HCT116 (cell line): ENCODE data around the gene TEN1. TPM values are rescaled to one million over a fixed set of nuclear protein-coding genes. Genes with fewer than 3 reads are reported as not detected.

Experiments used
- ATAC-seq: fragments of 200-7000 bp; cut with Tn5 transposase; 2 replicates; pipeline ENCODE4 v1.9.1; 2020; ENCODE audit warnings: mild to moderate bottlenecking, moderate library complexity
- BruUV-seq: library from RNA; stranded (reverse); fragments of 400-500 nt; replicated peaks from 2 replicates; lab custom pipeline; 2021; lab: Mats Ljungman, UMichigan
- CTCF ChIA-PET: fragments of 300-600 bp; sonication (Branson Sonifier 250); formaldehyde crosslinking; loops from one replicate; lab custom pipeline; 2021; ENCODE audit warnings: antibody characterized with exemption; lab: Charles Lee
- POLR2A ChIA-PET: fragments of 300-600, 350-600 bp; sonication (Branson Sonifier 250); formaldehyde crosslinking; loops from one replicate; lab custom pipeline; 2021; ENCODE audit warnings: antibody characterized with exemption; lab: Charles Lee
- RAD21 ChIA-PET, 2 experiments: fragments of 300-600 bp; sonication (Branson Sonifier 250); formaldehyde crosslinking; loops; one replicate each; lab custom pipeline; 2023; ENCODE audit warnings: low total read pairs in 2 of 2; ENCODE audit not compliant: uncharacterized antibody in 2 of 2, unreplicated experiment in 2 of 2, low non-redundant PET in 1 of 2; lab: Charles Lee
- DNase-seq: peaks from one replicate; pipeline ENCODE4 v3.0.0-alpha.2; 2010; ENCODE audit warnings: low read depth, low spot score
- H2AFZ ChIP-seq: fragments of 200-600 bp; shearing (Covaris generic), sonication (generic); 2 replicates; pipeline ENCODE4 v1.6.1; 2017; ENCODE audit warnings: low read depth, mixed run types, mixed read lengths, antibody characterized with exemption, low read length; ENCODE audit not compliant: poor library complexity, severe bottlenecking
- H3K27ac ChIP-seq: 2 replicates; pipeline ENCODE4 v1.5.1; 2012; ENCODE audit warnings: low read depth, low read length
- H3K27me3 ChIP-seq: fragments of 200-600 bp; sonication (generic); 2 replicates; pipeline ENCODE4 v1.6.1; 2016; ENCODE audit warnings: mixed run types, low read length, mixed read lengths; ENCODE audit not compliant: insufficient read depth
- H3K36me3 ChIP-seq, 2 experiments: fragments of 200-500 bp in 1 of 2; fragments of 200-600 bp in 1 of 2; sonication (Bioruptor generic) in 1 of 2; sonication (generic) in 1 of 2; 2 replicates each; pipeline versions ENCODE4 v1.5.1 to v1.6.1; 2014 to 2016; ENCODE audit warnings: low read length in 2 of 2, inconsistent platforms in 1 of 2, mixed read lengths in 1 of 2, mixed run types in 1 of 2; ENCODE audit not compliant: insufficient read depth in 2 of 2, control insufficient read depth in 1 of 2
- H3K4me1 ChIP-seq, 2 experiments: fragments of 200-600 bp in 1 of 2; sonication (generic) in 1 of 2; 2 replicates each; pipeline versions ENCODE4 v1.5.1 to v1.6.1; 2012 to 2017; ENCODE audit warnings: low read length in 2 of 2, inconsistent platforms in 1 of 2, mild to moderate bottlenecking in 1 of 2, mixed read lengths in 1 of 2, mixed run types in 1 of 2, moderate library complexity in 1 of 2; ENCODE audit not compliant: insufficient read depth in 2 of 2, control insufficient read depth in 1 of 2
- H3K4me2 ChIP-seq: fragments of 200-600 bp; sonication (generic); 2 replicates; pipeline ENCODE4 v1.6.1; 2017; ENCODE audit warnings: mixed run types, low read length, mixed read lengths
- H3K4me3 ChIP-seq, 2 experiments: fragments of 200-600 bp in 1 of 2; sonication (generic) in 1 of 2; replicated peaks in 1 of 2; 2 replicates each; pipeline ENCODE4 v1.5.1; 2011 to 2016; ENCODE audit warnings: low read length in 2 of 2, control low read depth in 1 of 2, low read depth in 1 of 2, mild to moderate bottlenecking in 1 of 2, mixed read lengths in 1 of 2, mixed run types in 1 of 2
- H3K79me2 ChIP-seq: fragments of 200-600 bp; sonication (generic); 2 replicates; pipeline ENCODE4 v1.6.1; 2017; ENCODE audit warnings: mild to moderate bottlenecking, mixed run types, low read length, moderate library complexity, mixed read lengths; ENCODE audit not compliant: insufficient read depth
- H3K9ac ChIP-seq: fragments of 200-600 bp; sonication (generic); 2 replicates; pipeline ENCODE4 v1.6.1; 2016; ENCODE audit warnings: low read length, mixed read lengths
- H3K9me2 ChIP-seq: fragments of 200-600 bp; sonication (generic), shearing (Covaris generic); 2 replicates; pipeline ENCODE4 v1.6.1; 2017; ENCODE audit warnings: mixed run types, mild to moderate bottlenecking, moderate library complexity; ENCODE audit not compliant: insufficient read depth
- H3K9me3 ChIP-seq, 2 experiments: fragments of 200-500 bp in 1 of 2; fragments of 200-600 bp in 1 of 2; sonication (Bioruptor generic) in 1 of 2; sonication (generic) in 1 of 2; 2 replicates each; pipeline ENCODE4 v1.6.1; 2014 to 2017; ENCODE audit warnings: low read length in 2 of 2, mixed read lengths in 2 of 2, inconsistent platforms in 1 of 2, low read depth in 1 of 2, mild to moderate bottlenecking in 1 of 2, mixed run types in 1 of 2, moderate library complexity in 1 of 2; ENCODE audit not compliant: control insufficient read depth in 1 of 2, insufficient read depth in 1 of 2
- H4K20me1 ChIP-seq: fragments of 200-600 bp; sonication (generic), shearing (Covaris generic); 2 replicates; pipeline ENCODE4 v1.6.1; 2017; ENCODE audit warnings: mixed run types, mild to moderate bottlenecking, moderate library complexity; ENCODE audit not compliant: insufficient read depth
- CBX3 ChIP-seq: IDR thresholded peaks from 2 replicates; pipeline ENCODE4 v1.6.1; 2012; ENCODE audit warnings: low read depth
- POLR2A ChIP-seq: IDR thresholded peaks from 2 replicates; pipeline ENCODE4 v1.7.0; 2011; ENCODE audit warnings: borderline replicate concordance; ENCODE audit not compliant: insufficient read depth, insufficient read length; ENCODE audit errors: extremely low read depth
- POLR2AphosphoS5 ChIP-seq: IDR thresholded peaks from 2 replicates; pipeline ENCODE4 v1.6.1; 2011; ENCODE audit warnings: mild to moderate bottlenecking, low read depth, low read length, moderate library complexity
- RAD21 ChIP-seq: IDR thresholded peaks from 2 replicates; pipeline ENCODE4 v1.6.1; 2012; ENCODE audit warnings: low read depth, mild to moderate bottlenecking
- REST ChIP-seq: IDR thresholded peaks from 2 replicates; pipeline ENCODE4 v1.6.1; 2012; ENCODE audit warnings: low read depth
- SP1 ChIP-seq: IDR thresholded peaks from 2 replicates; pipeline ENCODE4 v1.6.1; 2012; ENCODE audit warnings: low read depth
- YY1 ChIP-seq: IDR thresholded peaks from 2 replicates; pipeline ENCODE4 v1.6.1; 2011; ENCODE audit warnings: low read length, low read depth, moderate library complexity, mild to moderate bottlenecking; ENCODE audit not compliant: insufficient replicate concordance; ENCODE audit errors: extremely low read depth
- ZFX ChIP-seq: fragments of 450-650 bp; IDR thresholded peaks from 2 replicates; pipeline ENCODE4 v1.6.1; 2017
- ZNF274 ChIP-seq: fragments of 200-500 bp; sonication (Bioruptor generic); IDR thresholded peaks from 2 replicates; pipeline ENCODE4 v1.6.1; 2014; ENCODE audit warnings: mild to moderate bottlenecking, low read depth, low read length, inconsistent platforms
- intact Hi-C: fragments of 100-400 bp; cut with micrococcal nuclease; formaldehyde crosslinking; loops from 2 replicates; pipeline ENCODE4 v1.10.0; 2022
- total RNA-seq: library from RNA; stranded (reverse); gene quantifications from one replicate; pipeline ENCODE4 v1.2.1, GENCODE V29; 2021; ENCODE audit not compliant: unreplicated experiment
- TF ChIP-seq, protein P1 (sequence below), 3 experiments: fragments of 200-600 bp in 1 of 3; sonication (generic) in 1 of 3; IDR thresholded peaks in 2 of 3; conservative IDR thresholded peaks in 1 of 3; 2 replicates each; pipeline ENCODE4 v1.5.1; 2012 to 2017; ENCODE audit warnings: low read depth in 2 of 3, low read length in 2 of 3, antibody characterized with exemption in 1 of 3, borderline replicate concordance in 1 of 3, control low read depth in 1 of 3, mild to moderate bottlenecking in 1 of 3, mixed read lengths in 1 of 3, mixed run types in 1 of 3, moderate library complexity in 1 of 3; ENCODE audit not compliant: insufficient read depth in 1 of 3

The TEN1 gene
- total RNA-seq, 1 experiment from 2014 or later, result 18.5 TPM

- TF ChIP-seq YY1 (no peak), SP1 (no peak)
- TF ChIP-seq, all 23 proteins: peak for 0
Measured at GRCh38 chr17:75950855-75951554, 28.0 kb upstream of the TEN1 start (continued).

- H3K9me2 ChIP-seq, result no peaks in the 10 kb centered on the region
- no peaks in the 10 kb centered on the region for H3K27me3 ChIP-seq
- DNase-seq, result no peak
- no peaks in the 10 kb centered on the region for H3K9me3 ChIP-seq
- CTCF ChIA-PET, result no interaction called here
- H2AFZ ChIP-seq, result no peak overlapping the region
- RAD21 ChIA-PET, result no interaction called here
- no peaks in the 10 kb centered on the region for H4K20me1 ChIP-seq
- TF ChIP-seq RAD21 (no peak), ZFX (no peak), ZNF274 (no peak), CBX3 (no peak), YY1 (no peak), POLR2AphosphoS5 (no peak), REST (no peak), POLR2A (no peak)
- TF ChIP-seq, protein P1, sequence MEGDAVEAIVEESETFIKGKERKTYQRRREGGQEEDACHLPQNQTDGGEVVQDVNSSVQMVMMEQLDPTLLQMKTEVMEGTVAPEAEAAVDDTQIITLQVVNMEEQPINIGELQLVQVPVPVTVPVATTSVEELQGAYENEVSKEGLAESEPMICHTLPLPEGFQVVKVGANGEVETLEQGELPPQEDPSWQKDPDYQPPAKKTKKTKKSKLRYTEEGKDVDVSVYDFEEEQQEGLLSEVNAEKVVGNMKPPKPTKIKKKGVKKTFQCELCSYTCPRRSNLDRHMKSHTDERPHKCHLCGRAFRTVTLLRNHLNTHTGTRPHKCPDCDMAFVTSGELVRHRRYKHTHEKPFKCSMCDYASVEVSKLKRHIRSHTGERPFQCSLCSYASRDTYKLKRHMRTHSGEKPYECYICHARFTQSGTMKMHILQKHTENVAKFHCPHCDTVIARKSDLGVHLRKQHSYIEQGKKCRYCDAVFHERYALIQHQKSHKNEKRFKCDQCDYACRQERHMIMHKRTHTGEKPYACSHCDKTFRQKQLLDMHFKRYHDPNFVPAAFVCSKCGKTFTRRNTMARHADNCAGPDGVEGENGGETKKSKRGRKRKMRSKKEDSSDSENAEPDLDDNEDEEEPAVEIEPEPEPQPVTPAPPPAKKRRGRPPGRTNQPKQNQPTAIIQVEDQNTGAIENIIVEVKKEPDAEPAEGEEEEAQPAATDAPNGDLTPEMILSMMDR (IDR thresholded peaks at IDR 0.05 in 2 of 3, conservative IDR thresholded peaks at IDR 0.05 in 1 of 3; ENCODE audit: borderline replicate concordance in 1 of 3, insufficient read depth in 1 of 3, low read depth in 2 of 3, low read length in 2 of 3), result no peak
- H3K9ac ChIP-seq, result no peak overlapping the region
- H3K36me3 ChIP-seq, result peaks cover 10 to 13% of the 10 kb centered on the region in 2 experiments; a peak in 3 of 4 replicates
- no TSS peak for BruUV-seq
- intact Hi-C loops, result no loop called here
- no peaks in the 10 kb centered on the region for H3K79me2 ChIP-seq
- no peak overlapping the region for H3K4me2 ChIP-seq
- no peak overlapping the region for H3K27ac ChIP-seq
- no peaks in the 10 kb centered on the region for H3K4me1 ChIP-seq
- POLR2A ChIA-PET, result interaction anchor here (1.1 kb wide), 1 partner anchor 19 kb away, joined by 8 read pairs; the partner anchor contains the start of genes ACOX1 and TEN1
- no peak overlapping the region for H3K4me3 ChIP-seq
- no peak for ATAC-seq
Measured at GRCh38 chr17:75959051-75959838, 19.8 kb upstream of the TEN1 start.
